Karpas-422 (cell line): Measurements from ENCODE around the gene BRD1. TPM values are rescaled to one million over a fixed set of nuclear protein-coding genes. Genes with fewer than 3 reads are reported as not detected.

Experiments
- DNase-seq: peaks from one replicate; pipeline ENCODE4 v3.0.0-alpha.2; 2015
- H2AFZ ChIP-seq: fragments of 200-600 bp; sonication (generic); 2 replicates; pipeline ENCODE4 v1.6.1; 2014; ENCODE audit warnings: antibody characterized with exemption, low read length, mixed read lengths
- H3K27ac ChIP-seq: fragments of 200-600 bp; sonication (generic); 2 replicates; pipeline ENCODE4 v1.5.1; 2014; ENCODE audit warnings: mild to moderate bottlenecking, low read length, moderate library complexity
- H3K27me3 ChIP-seq: fragments of 200-600 bp; sonication (generic); 2 replicates; pipeline ENCODE4 v1.6.1; 2014; ENCODE audit warnings: low read length, mixed read lengths
- H3K36me3 ChIP-seq: fragments of 200-600 bp; sonication (generic); 2 replicates; pipeline ENCODE4 v1.6.1; 2014; ENCODE audit warnings: low read length, mixed read lengths; ENCODE audit not compliant: insufficient read depth
- H3K4me1 ChIP-seq: fragments of 200-600 bp; sonication (generic); 2 replicates; pipeline ENCODE4 v1.6.1; 2014; ENCODE audit warnings: mild to moderate bottlenecking, low read length, mixed read lengths
- H3K4me2 ChIP-seq: fragments of 200-600 bp; sonication (generic); 2 replicates; pipeline ENCODE4 v1.6.1; 2014; ENCODE audit warnings: low read length, low read depth, mild to moderate bottlenecking; ENCODE audit not compliant: poor library complexity, severe bottlenecking
- H3K4me3 ChIP-seq: fragments of 200-600 bp; sonication (generic); 2 replicates; pipeline ENCODE4 v1.5.1; 2014; ENCODE audit warnings: mild to moderate bottlenecking, antibody characterized with exemption, low read length, mixed read lengths
- H3K79me2 ChIP-seq: fragments of 200-600 bp; sonication (generic); 2 replicates; pipeline ENCODE4 v1.6.1; 2014; ENCODE audit warnings: mild to moderate bottlenecking, low read length, mixed read lengths
- H3K9ac ChIP-seq: fragments of 200-600 bp; sonication (generic); 2 replicates; pipeline ENCODE4 v1.6.0; 2014; ENCODE audit warnings: low read length
- H3K9me2 ChIP-seq: fragments of 200-600 bp; sonication (generic), shearing (Covaris generic); replicated peaks from 2 replicates; pipeline ENCODE4 v1.6.0; 2014; ENCODE audit warnings: mild to moderate bottlenecking, low read length, moderate library complexity; ENCODE audit not compliant: insufficient read depth
- H3K9me3 ChIP-seq: fragments of 300-700, 200-600 bp; sonication (generic); 2 replicates; pipeline ENCODE4 v1.6.1; 2014; ENCODE audit warnings: low read length, mixed read lengths
- H4K20me1 ChIP-seq: fragments of 200-600 bp; sonication (generic); 2 replicates; pipeline ENCODE4 v1.6.1; 2014; ENCODE audit warnings: mild to moderate bottlenecking, antibody characterized with exemption, low read length, low read depth; ENCODE audit not compliant: insufficient read depth
- total RNA-seq: library from RNA; depleted of rRNA; stranded (reverse); fragments of >200 nt; shearing (Covaris generic); gene quantifications from 2 replicates; pipeline ENCODE4 v1.2.3, GENCODE V29; 2014; ENCODE audit warnings: low replicate concordance

BRD1 gene
- total RNA-seq, 1 experiment from 2014 or later = 16.0 TPM

- Histone ChIP-seq H3K9ac (no peak overlapping the region), H3K9me2 (no peaks in the 10 kb centered on the region), H4K20me1 (no peaks in the 10 kb centered on the region; the same call in 1 of the 2 replicates)
Measured at GRCh38 chr22:49866646-49867045, 39.0 kb upstream of the BRD1 start.

GRCh38 chr22:49866134-49866533 lies 38.5 kb upstream of the BRD1 start:
- peaks cover 16% of the 10 kb centered on the region; the same call in 1 of the 2 replicates for H3K36me3 ChIP-seq
- no peak overlapping the region for H3K27ac ChIP-seq
- peaks cover 100% of the 10 kb centered on the region for H3K79me2 ChIP-seq
- no peaks in the 10 kb centered on the region for H3K4me1 ChIP-seq
- H3K4me2 ChIP-seq = no peak overlapping the region
- no peak overlapping the region for H2AFZ ChIP-seq
- no peaks in the 10 kb centered on the region for H3K27me3 ChIP-seq
- peaks cover 9% of the 10 kb centered on the region for H3K9me3 ChIP-seq
- no peak overlapping the region for H3K9ac ChIP-seq
- H3K9me2 ChIP-seq = no peaks in the 10 kb centered on the region
- no peak overlapping the region for H3K4me3 ChIP-seq
- no peak for DNase-seq
- H4K20me1 ChIP-seq = no peaks in the 10 kb centered on the region; the same call in 1 of the 2 replicates

More at GRCh38 chr22:49866646-49867045, 39.0 kb upstream of the BRD1 start:
- Histone ChIP-seq H3K4me3 (no peak overlapping the region), H3K9me3 (peaks cover 9% of the 10 kb centered on the region), H3K27ac (no peak overlapping the region), H3K79me2 (peaks cover 98% of the 10 kb centered on the region), H3K36me3 (peaks cover 16% of the 10 kb centered on the region; the same call in 1 of the 2 replicates), H3K4me2 (no peak overlapping the region), H3K4me1 (no peaks in the 10 kb centered on the region), H2AFZ (no peak overlapping the region), H3K27me3 (no peaks in the 10 kb centered on the region)
- DNase-seq = no peak

- Histone ChIP-seq H3K36me3 (peaks cover 16% of the 10 kb centered on the region; the same call in 1 of the 2 replicates), H3K9me3 (peaks cover 9% of the 10 kb centered on the region), H3K9ac (no peak overlapping the region), H3K79me2 (peaks cover 100% of the 10 kb centered on the region), H3K27me3 (no peaks in the 10 kb centered on the region), H4K20me1 (no peaks in the 10 kb centered on the region; the same call in 1 of the 2 replicates), H3K4me2 (no peak overlapping the region), H3K9me2 (no peaks in the 10 kb centered on the region), H3K27ac (no peak overlapping the region), H3K4me3 (no peak overlapping the region), H2AFZ (no peak overlapping the region), H3K4me1 (no peaks in the 10 kb centered on the region)
- no peak for DNase-seq
Measured at GRCh38 chr22:49865156-49865555, 37.5 kb upstream of the BRD1 start.

- peaks cover 3% of the 10 kb centered on the region; the same call in 1 of the 2 replicates for H3K9me3 ChIP-seq
- 0 out of 2 replicates have a peak, but pooled peaks cover 3% of the 10 kb centered on the region for H4K20me1 ChIP-seq
- no peak overlapping the region for H3K4me2 ChIP-seq
- H3K36me3 ChIP-seq = peaks cover 16% of the 10 kb centered on the region; the same call in 1 of the 2 replicates
- H3K4me1 ChIP-seq = no peaks in the 10 kb centered on the region
- no peak overlapping the region for H3K9ac ChIP-seq
- no peak overlapping the region for H3K4me3 ChIP-seq
- no peak overlapping the region for H3K27ac ChIP-seq
- H3K27me3 ChIP-seq = no peaks in the 10 kb centered on the region
- no peak for DNase-seq
- H3K79me2 ChIP-seq = peaks cover 100% of the 10 kb centered on the region
- H2AFZ ChIP-seq = no peak overlapping the region
- no peaks in the 10 kb centered on the region for H3K9me2 ChIP-seq
Measured at GRCh38 chr22:49863931-49864330, 36.3 kb upstream of the BRD1 start.

- no peak overlapping the region for H3K27ac ChIP-seq
- no peaks in the 10 kb centered on the region for H3K27me3 ChIP-seq
- no peaks in the 10 kb centered on the region for H3K9me2 ChIP-seq
- no peak overlapping the region for H3K4me2 ChIP-seq
- H3K36me3 ChIP-seq = peaks cover 9% of the 10 kb centered on the region; the same call in 1 of the 2 replicates
- no peak for DNase-seq
- no peak overlapping the region for H3K9ac ChIP-seq
- H4K20me1 ChIP-seq = 0 out of 2 replicates have a peak, but pooled peaks cover 6% of the 10 kb centered on the region
- peaks cover 3% of the 10 kb centered on the region; the same call in 1 of the 2 replicates for H3K9me3 ChIP-seq
- H3K79me2 ChIP-seq = peaks cover 100% of the 10 kb centered on the region
- H2AFZ ChIP-seq = no peak overlapping the region
- H3K4me3 ChIP-seq = no peak overlapping the region
- H3K4me1 ChIP-seq = no peaks in the 10 kb centered on the region
Measured at GRCh38 chr22:49862496-49862776, 34.8 kb upstream of the BRD1 start.

- H3K9me3 ChIP-seq = no peaks in the 10 kb centered on the region
- no peaks in the 10 kb centered on the region for H3K9me2 ChIP-seq
- peaks cover 100% of the 10 kb centered on the region for H3K79me2 ChIP-seq
- H3K9ac ChIP-seq = no peak overlapping the region
- no peak overlapping the region for H2AFZ ChIP-seq
- no peak overlapping the region for H3K27ac ChIP-seq
- no peaks in the 10 kb centered on the region for H3K4me1 ChIP-seq
- no peak for DNase-seq
- H3K36me3 ChIP-seq = 0 out of 2 replicates have a peak, but pooled peaks cover 5% of the 10 kb centered on the region
- no peak overlapping the region for H3K4me3 ChIP-seq
- 0 out of 2 replicates have a peak, but pooled peaks cover 6% of the 10 kb centered on the region for H4K20me1 ChIP-seq
- H3K27me3 ChIP-seq = no peaks in the 10 kb centered on the region
- H3K4me2 ChIP-seq = no peak overlapping the region
Measured at GRCh38 chr22:49861642-49862495, 34.2 kb upstream of the BRD1 start.

GRCh38 chr22:49858827-49859226 lies 31.2 kb upstream of the BRD1 start:
- Histone ChIP-seq H3K4me1 (peaks cover 12% of the 10 kb centered on the region), H3K27me3 (no peaks in the 10 kb centered on the region), H3K27ac (no peak overlapping the region), H3K4me2 (no peak overlapping the region), H3K9ac (no peak overlapping the region), H4K20me1 (peaks cover 27% of the 10 kb centered on the region; the same call in 1 of the 2 replicates), H3K9me2 (no peaks in the 10 kb centered on the region), H3K9me3 (no peaks in the 10 kb centered on the region), H3K36me3 (no peaks in the 10 kb centered on the region), H2AFZ (no peak overlapping the region), H3K79me2 (peaks cover 97% of the 10 kb centered on the region), H3K4me3 (no peak overlapping the region)
- no peak for DNase-seq

- Histone ChIP-seq H3K4me3 (no peak overlapping the region), H3K36me3 (no peaks in the 10 kb centered on the region), H3K4me2 (no peak overlapping the region), H3K79me2 (peaks cover 79% of the 10 kb centered on the region), H3K9me3 (no peaks in the 10 kb centered on the region), H3K4me1 (peaks cover 22% of the 10 kb centered on the region), H4K20me1 (peaks cover 27% of the 10 kb centered on the region; the same call in 1 of the 2 replicates), H3K9me2 (no peaks in the 10 kb centered on the region), H3K27me3 (no peaks in the 10 kb centered on the region), H3K9ac (no peak overlapping the region), H3K27ac (no peak overlapping the region), H2AFZ (no peak overlapping the region)
- DNase-seq = no peak
Measured at GRCh38 chr22:49856766-49857618, 29.3 kb upstream of the BRD1 start.
